ENCODE measurements around the gene AMN1.
A peak's percentile ranks its signal among the peaks of the same experiment; 100 is the strongest.
"Not testable (repeated sequence)": the region's sequence is repeated elsewhere in the genome, so short reads cannot be mapped to it uniquely, and the experiment has no call there.

The AMN1 gene

GRCh38 chr12:31732926-31733548, 4.2 kb upstream of the AMN1 start:
- DNase-seq, result peak; percentile 22

GRCh38 chr12:31731203-31731602, 2.4 kb upstream of the AMN1 start:
- not testable (repeated sequence) for DNase-seq

GRCh38 chr12:31729705-31730104, 884 bp upstream of the AMN1 start:
- no peak for DNase-seq

GRCh38 chr12:31728289-31728916, 418 bp downstream of the AMN1 start:
- DNase-seq, result peak; percentile 56

- DNase-seq, result no peak
These were observed 1.6 kb downstream of the AMN1 start for GRCh38 chr12:31727192-31727591.

GRCh38 chr12:31726575-31726974, 2.2 kb downstream of the AMN1 start:
- DNase-seq, result no peak

- no peak for DNase-seq
These were observed 4.3 kb downstream of the AMN1 start for GRCh38 chr12:31724557-31724956.

GRCh38 chr12:31722580-31722979, 6.2 kb downstream of the AMN1 start:
- no peak for DNase-seq

- not testable (repeated sequence) for DNase-seq
These were observed 10.2 kb downstream of the AMN1 start for GRCh38 chr12:31718542-31719198.

- DNase-seq, result not testable (repeated sequence)
These were observed 11.8 kb downstream of the AMN1 start for GRCh38 chr12:31716998-31717397.

GRCh38 chr12:31715283-31715825, 13.5 kb downstream of the AMN1 start:
- DNase-seq, result no peak

- DNase-seq, result no peak
These were observed 14.2 kb downstream of the AMN1 start for GRCh38 chr12:31714406-31715271.

GRCh38 chr12:31712877-31713276, 15.9 kb downstream of the AMN1 start:
- DNase-seq, result no peak

GRCh38 chr12:31710021-31710818, 18.6 kb downstream of the AMN1 start:
- DNase-seq, result no peak

- DNase-seq, result not testable (repeated sequence)
These were observed 20.7 kb downstream of the AMN1 start for GRCh38 chr12:31708118-31708517.

- no peak for DNase-seq
These were observed 23.2 kb downstream of the AMN1 start for GRCh38 chr12:31705621-31706020.

- peak; percentile 9 for DNase-seq
These were observed 26.8 kb downstream of the AMN1 start for GRCh38 chr12:31702047-31702446.

GRCh38 chr12:31689921-31690320, 38.9 kb downstream of the AMN1 start:
- not testable (repeated sequence) for DNase-seq

- no peak for DNase-seq
These were observed 41.7 kb downstream of the AMN1 start for GRCh38 chr12:31687101-31687527.

GRCh38 chr12:31685801-31686200, 43.0 kb downstream of the AMN1 start:
- no peak for DNase-seq

- DNase-seq, result peak; percentile 80
These were observed 46.5 kb downstream of the AMN1 start for GRCh38 chr12:31682136-31682962.
